Adrenal gland (tissue), 12 donors: Measurements from ENCODE around the gene ZNF282. TPM values are rescaled to one million over a fixed set of nuclear protein-coding genes. Genes with fewer than 3 reads are reported as not detected.
"Not testable (repeated sequence)": the region's sequence is repeated elsewhere in the genome, so short reads cannot be mapped to it uniquely, and the experiment has no call there.

Experiments used
- DNase-seq, 7 donors: peaks; one replicate each; pipeline ENCODE4 v3.0.0-alpha.2; 2019 to 2020
- H3K27ac ChIP-seq, 5 donors: fragments of 200-600 bp; sonication (generic) in 4 of 5; 1 replicate in 3 of 5; 2 replicates in 2 of 5; pipeline versions ENCODE4 v1.5.1 to v1.8.0; 2016 to 2020; ENCODE audit warnings: mild to moderate bottlenecking in 1 of 5
- H3K27me3 ChIP-seq: fragments of 200-600 bp; 2 replicates; pipeline ENCODE4 v1.8.0; 2021
- H3K36me3 ChIP-seq, 2 donors: fragments of 200-600 bp; replicated peaks in 1 of 2; 1 replicate in 1 of 2; 2 replicates in 1 of 2; pipeline versions ENCODE4 v1.5.1 to v1.8.0; 2018 to 2022
- H3K4me1 ChIP-seq, 2 donors: fragments of 200-600 bp; replicated peaks in 1 of 2; 1 replicate in 1 of 2; 2 replicates in 1 of 2; pipeline versions ENCODE4 v1.5.1 to v1.8.0; 2018 to 2021
- H3K4me3 ChIP-seq, 4 donors: fragments of 200-600 bp; sonication (generic) in 3 of 4; one replicate each; pipeline ENCODE4 v1.5.1; 2016 to 2018
- H3K9me3 ChIP-seq, 3 donors: fragments of 200-600 bp; sonication (generic) in 1 of 3; replicated peaks in 1 of 3; 1 replicate in 2 of 3; 2 replicates in 1 of 3; pipeline versions ENCODE4 v1.5.1 to v1.8.0; 2016 to 2021
- CTCF ChIP-seq, 6 experiments: fragments of 450-650 bp in 4 of 6; fragments of 200-600 bp in 2 of 6; sonication (generic) in 1 of 6; IDR thresholded peaks; 1 replicate in 5 of 6; 2 replicates in 1 of 6; pipeline versions ENCODE4 v1.5.1 to v1.8.0; 2016 to 2021; ENCODE audit warnings: antibody characterized with exemption in 6 of 6, mild to moderate bottlenecking in 2 of 6, moderate library complexity in 1 of 6
- POLR2A ChIP-seq, 2 donors: fragments of 450-650 bp; IDR thresholded peaks; one replicate each; pipeline ENCODE4 v1.6.1; 2017; ENCODE audit warnings: antibody characterized with exemption in 2 of 2, mild to moderate bottlenecking in 2 of 2, moderate library complexity in 1 of 2
- WGBS, 4 donors: extraction: QIAGEN DNeasy Blood & Tissue Kit in 2 of 4; methylation state at CpG; one replicate each; pipeline versions ENCODE4 v1.1.5 to v1.1.7; 2013 to 2017; 5-methylcytosine and 5-hydroxymethylcytosine counted together
- intact Hi-C, 2 donors: fragments of 100-400 bp; cut with DNase I; formaldehyde crosslinking; loops; one replicate each; pipeline versions ENCODE4 v1.14.1 to v1.15.0; 2022 to 2023
- polyA plus RNA-seq, 3 donors: library from polyadenylated mRNA; stranded (reverse); fragments of 200-250 nt in 2 of 3; fragments of 350-450 nt in 1 of 3; fragmentation: Illumina TruSeq in 1 of 3; extraction: RNeasy Lipid Tissue Mini Kit (QIAGEN cat#74804) in 1 of 3; gene quantifications; one replicate each; pipeline ENCODE4 v1.2.3, GENCODE V29; 2013 to 2014
- total RNA-seq, 9 donors: library from RNA; depleted of rRNA in 4 of 9; stranded (reverse); fragments of >200 nt in 4 of 9; fragments of 120-200 nt in 1 of 9; fragmentation: NEBNext Ultra II Directional in 1 of 9; extraction: Animal tissue kit (Norgen Biotek cat#: 25700) in 1 of 9; gene quantifications; one replicate each; pipeline versions ENCODE4 v1.1.0 to v1.2.4, GENCODE V29; 2013 to 2023
- donor health status: healthy with polysubstance abuse.
- donor health status: Bipolar disorder and iron deficiency.
- donor health status: DM: yes; HTN: yes; CAD: no.
- donor health status: DM: no; HTN: no; CAD: no.
- donor health status: DM: no; HTN: no; CAD: no.
- donor health status: DM: yes; HTN: yes; CAD: no.

The ZNF282 gene
- total and polyA plus RNA-seq, 12 donors = 3.6 to 33.8 (median 16.0) TPM

DNA sequence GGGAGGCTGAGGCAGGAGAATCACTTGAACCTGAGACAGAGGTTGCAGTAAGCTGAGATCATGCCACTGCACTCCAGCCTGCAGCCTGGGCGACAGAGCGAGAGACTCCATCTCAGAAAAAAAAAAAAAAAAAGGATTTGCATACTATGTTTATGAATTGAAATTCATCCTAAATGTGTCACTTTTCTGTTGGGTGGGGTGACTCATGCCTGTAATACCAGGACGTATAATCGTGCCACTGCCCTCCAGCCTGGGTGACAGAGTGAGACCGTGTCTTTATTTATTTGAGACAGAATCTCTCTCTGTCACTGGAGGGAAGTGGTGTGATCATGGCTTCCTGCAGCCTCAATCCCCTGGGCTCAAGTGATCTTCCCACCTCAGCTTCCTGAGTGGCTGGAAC, 49.9 kb downstream of the ZNF282 start:
- H3K4me1 ChIP-seq = peaks cover 15 to 39% of the 10 kb centered on the region in 2 donors
- DNase-seq = peak in 1 of 7 donors; percentile 23
- no peak overlapping the region for H3K4me3 ChIP-seq
- no peak overlapping the region for H3K27ac ChIP-seq
- no peaks in the 10 kb centered on the region for H3K27me3 ChIP-seq
- 52 to 70% (median 62%) methylated on average over 5 of the region's 5 CpGs for WGBS, 4 donors
- no peak for TF ChIP-seq CTCF (IDR thresholded peaks at IDR 0.05)
- TF ChIP-seq POLR2A (IDR thresholded peaks at IDR 0.05) = no peak
- peaks cover 0 to 2% of the 10 kb centered on the region in 2 donors for H3K36me3 ChIP-seq
- H3K9me3 ChIP-seq = no peaks in the 10 kb centered on the region
- intact Hi-C loops = no loop called here

DNA sequence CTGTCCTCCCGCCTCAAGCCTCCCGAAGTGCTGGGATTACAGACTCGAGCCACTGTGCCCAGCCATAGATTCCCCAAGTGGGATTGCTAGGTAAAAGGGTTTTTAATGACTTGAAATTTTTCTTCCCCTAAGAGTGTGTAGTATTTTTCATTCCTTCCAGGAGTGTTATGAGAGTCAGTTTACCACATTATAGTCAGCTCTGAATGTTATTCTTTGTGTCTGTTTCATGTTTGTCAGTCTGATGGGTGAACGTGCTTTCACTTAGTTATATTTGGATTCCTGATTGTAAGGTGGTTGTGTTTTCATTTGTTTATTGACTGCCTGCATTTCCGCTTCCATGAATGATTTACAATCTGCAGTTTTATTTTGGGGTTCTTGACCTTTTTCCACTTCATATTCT, 50.4 kb downstream of the ZNF282 start:
- no peak for DNase-seq
- intact Hi-C loops = no loop called here

GRCh38 chr7:149248777-149249176, 53.4 kb downstream of the ZNF282 start:
- intact Hi-C loops = no loop called here
- H3K27me3 ChIP-seq = no peaks in the 10 kb centered on the region
- no peaks in the 10 kb centered on the region for H3K9me3 ChIP-seq
- peak in 2 of 7 donors; percentile 17 to 42 for DNase-seq
- TF ChIP-seq POLR2A (IDR thresholded peaks at IDR 0.05) (no peak), CTCF (IDR thresholded peaks at IDR 0.05) (no peak)
- H3K36me3 ChIP-seq = peaks cover 0 to 37% of the 10 kb centered on the region in 2 donors
- H3K4me1 ChIP-seq = peaks cover 6 to 11% of the 10 kb centered on the region in 2 donors
- peak overlapping the region in 2 of 5 donors; percentile 43 to 63 for H3K27ac ChIP-seq
- 29 to 42% (median 35%) methylated on average over 3 of the region's 3 CpGs for WGBS, 4 donors
- H3K4me3 ChIP-seq = no peak overlapping the region

More for the DNA sequence above, 50.4 kb downstream of the ZNF282 start:
- Histone ChIP-seq H3K4me1 (peaks cover 10 to 34% of the 10 kb centered on the region in 2 donors), H3K9me3 (no peaks in the 10 kb centered on the region), H3K36me3 (peaks cover 0 to 7% of the 10 kb centered on the region in 2 donors), H3K4me3 (no peak overlapping the region), H3K27me3 (no peaks in the 10 kb centered on the region), H3K27ac (no peak overlapping the region)
- no peak for TF ChIP-seq CTCF (IDR thresholded peaks at IDR 0.05)
- TF ChIP-seq POLR2A (IDR thresholded peaks at IDR 0.05) = no peak
- WGBS, 4 donors = 84 to 89% (median 85%) methylated on average over 5 of the region's 5 CpGs

DNA sequence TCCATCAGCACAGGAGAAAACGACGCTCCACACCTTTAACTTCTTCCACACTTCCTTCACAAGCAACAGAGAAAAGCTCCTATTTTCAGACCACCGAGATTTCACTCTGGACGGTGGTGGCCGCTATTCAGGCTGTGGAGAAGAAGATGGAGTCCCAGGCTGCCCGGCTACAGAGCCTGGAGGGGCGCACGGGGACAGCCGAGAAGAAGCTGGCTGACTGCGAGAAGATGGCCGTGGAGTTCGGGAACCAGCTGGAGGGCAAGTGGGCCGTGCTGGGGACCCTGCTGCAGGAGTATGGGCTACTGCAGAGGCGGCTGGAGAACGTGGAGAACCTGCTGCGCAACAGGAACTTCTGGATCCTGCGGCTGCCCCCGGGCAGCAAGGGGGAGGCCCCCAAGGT, 54.8 kb downstream of the ZNF282 start:
- WGBS, 4 donors = 90 to 97% (median 93%) methylated on average over 17 to 18 of the region's 18 CpGs
- peak in 1 of 7 donors; percentile 8 for DNase-seq
- intact Hi-C loops, H3K27ac ChIP-seq, H3K27me3 ChIP-seq, H3K4me3 ChIP-seq, H3K9me3 ChIP-seq: not testable (repeated sequence)
- Histone ChIP-seq H3K36me3 (peaks cover 0 to 51% of the 10 kb centered on the region in 2 donors), H3K4me1 (peaks cover 6 to 11% of the 10 kb centered on the region in 2 donors)

DNA sequence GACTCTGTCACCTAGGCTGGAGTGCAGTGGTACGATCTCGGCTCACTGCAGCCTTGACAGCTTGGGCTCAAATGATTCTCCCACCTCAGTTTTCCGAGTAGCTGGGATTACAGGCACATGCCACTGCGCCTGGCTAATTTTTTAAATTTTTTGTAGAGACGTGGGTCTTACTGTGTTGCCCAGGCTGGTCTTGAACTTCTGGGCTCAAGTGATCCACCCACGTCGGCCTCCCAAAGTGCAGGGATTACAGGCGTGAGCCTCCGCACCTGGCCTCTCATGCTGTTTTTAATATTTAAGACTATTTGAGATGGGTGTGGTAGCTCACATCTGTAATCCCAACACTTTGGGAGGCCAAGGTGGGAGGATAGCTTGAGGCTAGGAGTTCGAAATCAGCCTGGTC, 56.2 kb downstream of the ZNF282 start:
- H3K27ac ChIP-seq, DNase-seq, H3K4me3 ChIP-seq, H3K27me3 ChIP-seq, intact Hi-C loops, H3K9me3 ChIP-seq: not testable (repeated sequence)
- 92 to 98% (median 96%) methylated on average over 10 of the region's 10 CpGs for WGBS, 4 donors
- Histone ChIP-seq H3K4me1 (peaks cover 6 to 11% of the 10 kb centered on the region in 2 donors), H3K36me3 (peaks cover 0 to 59% of the 10 kb centered on the region in 2 donors)
